ENCODE data around the gene NCBP3.
A peak's percentile ranks its signal among the peaks of the same experiment; 100 is the strongest.
"Not testable (repeated sequence)": the region's sequence is repeated elsewhere in the genome, so short reads cannot be mapped to it uniquely, and the experiment has no call there.

The NCBP3 gene

GRCh38 chr17:3844556-3844955, 1.5 kb downstream of the NCBP3 start:
- H3K9ac ChIP-seq (ENCODE audit: low read length), result peak overlapping the region; percentile 94
- H4K91ac ChIP-seq (ENCODE audit: low read length); H3K4ac ChIP-seq (ENCODE audit: low read depth in 1 of 2, low read length in 2 of 2); H3K27me3 ChIP-seq (ENCODE audit: control insufficient read depth in 1 of 2, insufficient read depth in 1 of 2, low read length in 2 of 2); H3K27ac ChIP-seq (ENCODE audit: low read length, poor library complexity, severe bottlenecking); H3K4me2 ChIP-seq (ENCODE audit: low read length, poor library complexity, severe bottlenecking); H2BK12ac ChIP-seq (ENCODE audit: low read length in 2 of 2); H2BK5ac ChIP-seq (ENCODE audit: low read depth, low read length, poor library complexity, severe bottlenecking); H3K4me1 ChIP-seq (ENCODE audit: control insufficient read depth, insufficient read depth, low read depth, low read length); H3K9me3 ChIP-seq (ENCODE audit: control insufficient read depth, low read length); H4K8ac ChIP-seq (ENCODE audit: low read length); DNase-seq; H3K23ac ChIP-seq (ENCODE audit: low read length in 2 of 2); H2BK15ac ChIP-seq (ENCODE audit: low read depth, poor library complexity, severe bottlenecking); H2AK5ac ChIP-seq (ENCODE audit: low read length, severe bottlenecking); H3K18ac ChIP-seq (ENCODE audit: low read depth in 1 of 2, low read length in 2 of 2); H3K14ac ChIP-seq (ENCODE audit: low read length in 2 of 2); H2AFZ ChIP-seq (ENCODE audit: low read depth, low read length); H2BK120ac ChIP-seq (ENCODE audit: low read depth, low read length): not testable (repeated sequence)
- 97% methylated on average over 17 of the region's 19 CpGs for WGBS
- H3K36me3 ChIP-seq (ENCODE audit: control insufficient read depth in 1 of 2, insufficient read depth in 2 of 2, low read depth in 1 of 2, low read length in 2 of 2), result peaks cover 27 to 46% of the 10 kb centered on the region in 2 experiments
- H3K79me1 ChIP-seq (replicated peaks; ENCODE audit: low read length, poor library complexity, severe bottlenecking), result peaks cover 26% of the 10 kb centered on the region
- H3K4me3 ChIP-seq (ENCODE audit: insufficient read depth in 1 of 2, low read depth in 1 of 2, low read length in 2 of 2), result peak overlapping the region in 1 of 2 experiments; percentile 96

GRCh38 chr17:3843935-3844516, 2.0 kb downstream of the NCBP3 start:
- H3K4me3 ChIP-seq (ENCODE audit: insufficient read depth in 1 of 2, low read depth in 1 of 2, low read length in 2 of 2), result no peak overlapping the region
- H3K4me1 ChIP-seq (ENCODE audit: control insufficient read depth, insufficient read depth, low read depth, low read length), result peaks cover 7% of the 10 kb centered on the region
- H3K9me3 ChIP-seq (ENCODE audit: control insufficient read depth, low read length), result no peaks in the 10 kb centered on the region
- H3K27me3 ChIP-seq (ENCODE audit: control insufficient read depth in 1 of 2, insufficient read depth in 1 of 2, low read length in 2 of 2), result no peaks in the 10 kb centered on the region
- DNase-seq, result peak; percentile 43
- H2AK5ac ChIP-seq (ENCODE audit: low read length, severe bottlenecking), result no peak overlapping the region
- no peak overlapping the region for H3K14ac ChIP-seq (ENCODE audit: low read length in 2 of 2)
- H3K18ac ChIP-seq (ENCODE audit: low read depth in 1 of 2, low read length in 2 of 2), result no peak overlapping the region
- no peak overlapping the region for H3K9ac ChIP-seq (ENCODE audit: low read length)
- H4K8ac ChIP-seq (ENCODE audit: low read length), result no peak overlapping the region
- H3K27ac ChIP-seq (ENCODE audit: low read length, poor library complexity, severe bottlenecking), result no peak overlapping the region
- no peak overlapping the region for H2BK12ac ChIP-seq (ENCODE audit: low read length in 2 of 2)
- H2BK15ac ChIP-seq (ENCODE audit: low read depth, poor library complexity, severe bottlenecking), result no peak overlapping the region
- H2AFZ ChIP-seq (ENCODE audit: low read depth, low read length), result no peak overlapping the region
- peaks cover 26% of the 10 kb centered on the region for H3K79me1 ChIP-seq (replicated peaks; ENCODE audit: low read length, poor library complexity, severe bottlenecking)
- peaks cover 31 to 52% of the 10 kb centered on the region in 2 experiments for H3K36me3 ChIP-seq (ENCODE audit: control insufficient read depth in 1 of 2, insufficient read depth in 2 of 2, low read depth in 1 of 2, low read length in 2 of 2)
- no peak overlapping the region for H3K23ac ChIP-seq (ENCODE audit: low read length in 2 of 2)
- H3K4ac ChIP-seq (ENCODE audit: low read depth in 1 of 2, low read length in 2 of 2), result no peak overlapping the region
- no peak overlapping the region for H2BK120ac ChIP-seq (ENCODE audit: low read depth, low read length)
- H3K4me2 ChIP-seq (ENCODE audit: low read length, poor library complexity, severe bottlenecking), result no peak overlapping the region
- no peak overlapping the region for H4K91ac ChIP-seq (ENCODE audit: low read length)
- no peak overlapping the region for H2BK5ac ChIP-seq (ENCODE audit: low read depth, low read length, poor library complexity, severe bottlenecking)
- 58% methylated on average over 3 of the region's 3 CpGs for WGBS

DNA sequence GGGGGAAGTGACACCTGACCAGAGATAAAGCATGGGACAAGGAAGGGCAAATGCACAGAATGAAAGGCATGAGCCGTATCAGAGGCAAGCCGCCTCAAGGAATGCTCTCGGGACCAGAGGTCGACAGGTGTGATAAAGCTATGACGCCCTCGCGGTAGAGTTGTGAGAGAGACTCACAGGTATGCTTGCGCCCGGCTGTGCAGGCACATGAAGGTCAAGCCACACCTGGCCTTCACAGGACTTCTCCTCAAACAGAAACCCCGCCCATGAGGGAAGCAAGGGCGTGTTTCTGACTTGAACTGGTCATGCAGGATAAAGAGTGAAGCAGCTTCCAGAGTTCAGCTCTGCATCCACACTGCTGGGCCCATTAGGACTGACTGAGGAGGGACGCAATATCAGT, 7.8 kb downstream of the NCBP3 start:
- Histone ChIP-seq H3K23ac (ENCODE audit: low read length in 2 of 2) (no peak overlapping the region), H3K27me3 (ENCODE audit: control insufficient read depth in 1 of 2, insufficient read depth in 1 of 2, low read length in 2 of 2) (no peaks in the 10 kb centered on the region), H3K18ac (ENCODE audit: low read depth in 1 of 2, low read length in 2 of 2) (no peak overlapping the region), H3K4ac (ENCODE audit: low read depth in 1 of 2, low read length in 2 of 2) (no peak overlapping the region), H4K8ac (ENCODE audit: low read length) (no peak overlapping the region), H3K36me3 (ENCODE audit: control insufficient read depth in 1 of 2, insufficient read depth in 2 of 2, low read depth in 1 of 2, low read length in 2 of 2) (peaks cover 35 to 85% of the 10 kb centered on the region in 2 experiments), H2AFZ (ENCODE audit: low read depth, low read length) (no peak overlapping the region), H3K9ac (ENCODE audit: low read length) (no peak overlapping the region), H3K14ac (ENCODE audit: low read length in 2 of 2) (no peak overlapping the region), H3K9me3 (ENCODE audit: control insufficient read depth, low read length) (no peaks in the 10 kb centered on the region), H2BK12ac (ENCODE audit: low read length in 2 of 2) (no peak overlapping the region), H4K91ac (ENCODE audit: low read length) (no peak overlapping the region), H3K4me1 (ENCODE audit: control insufficient read depth, insufficient read depth, low read depth, low read length) (no peaks in the 10 kb centered on the region), H3K27ac (ENCODE audit: low read length, poor library complexity, severe bottlenecking) (no peak overlapping the region), H2BK120ac (ENCODE audit: low read depth, low read length) (no peak overlapping the region), H3K79me1 (replicated peaks; ENCODE audit: low read length, poor library complexity, severe bottlenecking) (peaks cover 40% of the 10 kb centered on the region), H2BK5ac (ENCODE audit: low read depth, low read length, poor library complexity, severe bottlenecking) (no peak overlapping the region), H2AK5ac (ENCODE audit: low read length, severe bottlenecking) (no peak overlapping the region), H3K4me3 (ENCODE audit: insufficient read depth in 1 of 2, low read depth in 1 of 2, low read length in 2 of 2) (no peak overlapping the region), H3K4me2 (ENCODE audit: low read length, poor library complexity, severe bottlenecking) (no peak overlapping the region), H2BK15ac (ENCODE audit: low read depth, poor library complexity, severe bottlenecking) (no peak overlapping the region)
- DNase-seq, result no peak
- WGBS, result over 99% methylated on average over 12 of the region's 12 CpGs

DNA sequence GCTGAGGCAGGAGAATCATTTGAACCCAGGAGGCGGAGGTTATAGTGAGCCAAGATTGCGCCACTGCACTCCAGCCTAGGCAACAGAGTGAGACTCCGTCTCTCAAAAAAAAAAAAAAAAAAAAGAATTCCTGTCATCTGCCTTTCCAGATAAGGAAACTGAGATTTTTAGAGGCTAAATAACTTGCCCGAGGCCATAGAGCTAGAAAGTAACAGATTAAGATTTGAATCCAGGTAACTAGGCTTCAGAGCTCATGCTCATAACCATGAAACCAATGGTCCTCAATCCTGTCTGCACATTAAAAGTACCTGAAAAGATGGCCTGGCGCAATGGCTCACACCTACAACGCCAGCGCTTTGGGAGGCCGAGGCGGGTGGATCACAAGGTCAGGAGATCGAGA, 9.5 kb downstream of the NCBP3 start:
- Histone ChIP-seq H3K27me3 (ENCODE audit: control insufficient read depth in 1 of 2, insufficient read depth in 1 of 2, low read length in 2 of 2) (no peaks in the 10 kb centered on the region), H3K9ac (ENCODE audit: low read length) (no peak overlapping the region), H3K27ac (ENCODE audit: low read length, poor library complexity, severe bottlenecking) (no peak overlapping the region), H2BK5ac (ENCODE audit: low read depth, low read length, poor library complexity, severe bottlenecking) (no peak overlapping the region), H3K9me3 (ENCODE audit: control insufficient read depth, low read length) (no peaks in the 10 kb centered on the region), H3K4ac (ENCODE audit: low read depth in 1 of 2, low read length in 2 of 2) (no peak overlapping the region), H2BK12ac (ENCODE audit: low read length in 2 of 2) (no peak overlapping the region), H3K79me1 (replicated peaks; ENCODE audit: low read length, poor library complexity, severe bottlenecking) (peaks cover 37% of the 10 kb centered on the region), H2BK120ac (ENCODE audit: low read depth, low read length) (no peak overlapping the region), H4K91ac (ENCODE audit: low read length) (no peak overlapping the region), H3K4me3 (ENCODE audit: insufficient read depth in 1 of 2, low read depth in 1 of 2, low read length in 2 of 2) (no peak overlapping the region), H3K14ac (ENCODE audit: low read length in 2 of 2) (no peak overlapping the region), H3K4me1 (ENCODE audit: control insufficient read depth, insufficient read depth, low read depth, low read length) (no peaks in the 10 kb centered on the region), H3K36me3 (ENCODE audit: control insufficient read depth in 1 of 2, insufficient read depth in 2 of 2, low read depth in 1 of 2, low read length in 2 of 2) (peaks cover 29 to 75% of the 10 kb centered on the region in 2 experiments), H3K23ac (ENCODE audit: low read length in 2 of 2) (no peak overlapping the region), H3K4me2 (ENCODE audit: low read length, poor library complexity, severe bottlenecking) (no peak overlapping the region), H4K8ac (ENCODE audit: low read length) (no peak overlapping the region), H2BK15ac (ENCODE audit: low read depth, poor library complexity, severe bottlenecking) (no peak overlapping the region), H2AFZ (ENCODE audit: low read depth, low read length) (no peak overlapping the region), H3K18ac (ENCODE audit: low read depth in 1 of 2, low read length in 2 of 2) (no peak overlapping the region), H2AK5ac (ENCODE audit: low read length, severe bottlenecking) (no peak overlapping the region)
- no peak for DNase-seq
- 99% methylated on average over 9 of the region's 10 CpGs for WGBS
